Stimulated activated memory B cell treated with anti-CD40 and anti-IgM and Interleukin-4, amounts not matched to agents 10 μg/mL and 1 μg/mL and 100 μg/mL, for 72 hours (primary cell): ENCODE data around the gene ASXL2.

Experiments used
- ATAC-seq: fragments of 150-1000 bp; cut with Tn5 transposase; 2 replicates; pipeline ENCODE4 v1.10.0; 2021
- H3K27ac Mint-ChIP-seq: one replicate; pipeline ENCODE4 v1.8.0; 2022; ENCODE audit warnings: mild to moderate bottlenecking, mixed read lengths
- H3K27me3 Mint-ChIP-seq: one replicate; pipeline ENCODE4 v1.8.0; 2022; ENCODE audit warnings: mixed read lengths
- H3K36me3 Mint-ChIP-seq: one replicate; pipeline ENCODE4 v1.8.0; 2022; ENCODE audit warnings: mixed read lengths
- H3K4me1 Mint-ChIP-seq: one replicate; pipeline ENCODE4 v1.8.0; 2022; ENCODE audit warnings: mixed read lengths
- H3K4me3 Mint-ChIP-seq: one replicate; pipeline ENCODE4 v1.8.0; 2022; ENCODE audit warnings: mild to moderate bottlenecking, moderate library complexity, mixed read lengths
- H3K9me3 Mint-ChIP-seq: one replicate; pipeline ENCODE4 v1.8.0; 2022; ENCODE audit warnings: mixed read lengths

Gene ASXL2

GRCh38 chr2:25758348-25758747, 119.9 kb downstream of the ASXL2 start:
- Mint-ChIP-seq H3K9me3 (no peaks in the 10 kb centered on the region), H3K4me3 (no peak overlapping the region), H3K4me1 (no peaks in the 10 kb centered on the region), H3K36me3 (peaks cover 71% of the 10 kb centered on the region), H3K27me3 (no peaks in the 10 kb centered on the region), H3K27ac (no peak overlapping the region)
- ATAC-seq = no peak

DNA sequence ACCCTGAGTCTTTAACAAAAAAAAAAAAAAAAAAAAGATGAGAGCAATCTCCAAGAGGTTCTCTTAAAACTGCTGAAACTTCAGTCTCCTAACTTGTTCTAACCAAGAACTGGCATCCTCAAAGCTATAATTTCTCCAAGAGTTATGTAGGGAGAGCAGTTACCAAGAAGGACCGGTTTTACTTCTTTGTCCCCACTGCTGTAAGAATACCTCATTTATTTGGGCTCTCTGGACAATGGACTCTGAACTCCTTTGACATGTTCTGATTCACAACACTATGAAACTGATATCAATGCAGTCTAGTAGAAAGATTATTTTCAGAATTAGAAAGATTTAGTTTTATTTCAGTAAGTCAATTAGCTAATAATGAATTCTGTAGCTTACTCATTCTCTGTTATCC, 120.4 kb downstream of the ASXL2 start:
- no peak overlapping the region for H3K4me3 Mint-ChIP-seq
- peaks cover 71% of the 10 kb centered on the region for H3K36me3 Mint-ChIP-seq
- ATAC-seq = no peak
- H3K27me3 Mint-ChIP-seq = no peaks in the 10 kb centered on the region
- H3K9me3 Mint-ChIP-seq = no peaks in the 10 kb centered on the region
- no peaks in the 10 kb centered on the region for H3K4me1 Mint-ChIP-seq
- H3K27ac Mint-ChIP-seq = no peak overlapping the region

DNA sequence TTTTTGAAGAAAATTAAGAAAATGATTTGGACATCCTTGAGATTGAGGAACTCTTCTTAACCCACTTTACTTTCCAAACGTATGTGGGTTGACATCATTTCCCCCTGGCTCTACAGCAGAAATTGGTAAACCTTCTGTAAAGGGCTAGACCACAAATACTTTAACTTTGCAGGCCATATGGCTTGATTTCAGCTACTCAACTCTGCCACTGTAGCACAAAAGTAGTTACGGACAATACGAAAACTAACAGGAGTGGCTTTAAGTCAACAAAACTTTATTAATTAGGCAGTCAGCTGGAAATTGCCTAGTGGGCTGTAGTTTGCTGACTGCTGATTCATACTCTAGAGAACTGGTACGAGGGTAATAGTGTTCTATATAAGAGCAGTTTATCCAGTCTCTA, 121.8 kb downstream of the ASXL2 start:
- no peak overlapping the region for H3K4me3 Mint-ChIP-seq
- no peak for ATAC-seq
- no peaks in the 10 kb centered on the region for H3K27me3 Mint-ChIP-seq
- H3K9me3 Mint-ChIP-seq = no peaks in the 10 kb centered on the region
- no peaks in the 10 kb centered on the region for H3K4me1 Mint-ChIP-seq
- peaks cover 68% of the 10 kb centered on the region for H3K36me3 Mint-ChIP-seq
- no peak overlapping the region for H3K27ac Mint-ChIP-seq

GRCh38 chr2:25749676-25750075, 128.6 kb downstream of the ASXL2 start:
- Mint-ChIP-seq H3K27ac (no peak overlapping the region), H3K36me3 (peaks cover 49% of the 10 kb centered on the region)
- ATAC-seq = no peak

GRCh38 chr2:25744055-25744454, 134.2 kb downstream of the ASXL2 start:
- no peak for ATAC-seq
- Mint-ChIP-seq H3K27me3 (no peaks in the 10 kb centered on the region), H3K4me3 (no peak overlapping the region), H3K36me3 (peaks cover 50% of the 10 kb centered on the region), H3K27ac (peak overlapping the region; percentile 67), H3K9me3 (no peaks in the 10 kb centered on the region), H3K4me1 (peaks cover 25% of the 10 kb centered on the region)

More at GRCh38 chr2:25749676-25750075, 128.6 kb downstream of the ASXL2 start:
- Mint-ChIP-seq H3K4me3 (no peak overlapping the region), H3K27me3 (no peaks in the 10 kb centered on the region), H3K9me3 (no peaks in the 10 kb centered on the region), H3K4me1 (peaks cover 2% of the 10 kb centered on the region)

- H3K27me3 Mint-ChIP-seq = no peaks in the 10 kb centered on the region
- peak; percentile 75 for ATAC-seq
- peak overlapping the region; percentile 67 for H3K27ac Mint-ChIP-seq
- peaks cover 50% of the 10 kb centered on the region for H3K36me3 Mint-ChIP-seq
- H3K4me1 Mint-ChIP-seq = peaks cover 25% of the 10 kb centered on the region
- H3K4me3 Mint-ChIP-seq = peak overlapping the region; percentile 7
- H3K9me3 Mint-ChIP-seq = no peaks in the 10 kb centered on the region
Observed at GRCh38 chr2:25743132-25743830, 135.0 kb downstream of the ASXL2 start.

DNA sequence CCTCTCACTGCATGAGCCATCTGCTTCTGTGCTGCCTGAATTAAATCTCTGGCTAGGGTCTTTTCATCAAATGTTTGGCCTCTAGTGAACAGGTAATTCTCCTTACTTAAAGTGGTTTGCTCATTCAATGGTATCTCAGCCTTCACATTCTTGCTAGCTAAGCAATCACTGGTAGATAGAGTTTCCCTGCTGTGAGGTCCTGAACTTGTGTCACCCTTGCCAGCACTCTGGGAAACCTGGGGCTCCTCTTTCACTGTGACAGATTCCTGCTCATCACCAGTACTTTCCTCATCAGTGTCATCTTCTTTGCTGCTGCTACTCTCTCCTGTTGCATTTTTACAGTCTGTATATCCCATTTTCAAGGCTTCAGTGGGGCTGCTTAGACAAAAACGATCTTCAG, 135.8 kb downstream of the ASXL2 start:
- H3K27ac Mint-ChIP-seq = peak overlapping the region; percentile 67
- no peaks in the 10 kb centered on the region for H3K9me3 Mint-ChIP-seq
- H3K4me1 Mint-ChIP-seq = peaks cover 25% of the 10 kb centered on the region
- ATAC-seq = no peak
- no peaks in the 10 kb centered on the region for H3K27me3 Mint-ChIP-seq
- H3K36me3 Mint-ChIP-seq = peaks cover 43% of the 10 kb centered on the region
- H3K4me3 Mint-ChIP-seq = no peak overlapping the region

- no peak for ATAC-seq
- no peak overlapping the region for H3K4me3 Mint-ChIP-seq
- H3K9me3 Mint-ChIP-seq = no peaks in the 10 kb centered on the region
- peaks cover 25% of the 10 kb centered on the region for H3K4me1 Mint-ChIP-seq
- no peak overlapping the region for H3K27ac Mint-ChIP-seq
- H3K36me3 Mint-ChIP-seq = peaks cover 37% of the 10 kb centered on the region
- H3K27me3 Mint-ChIP-seq = no peaks in the 10 kb centered on the region
Observed at GRCh38 chr2:25740810-25741381, 137.4 kb downstream of the ASXL2 start.

DNA sequence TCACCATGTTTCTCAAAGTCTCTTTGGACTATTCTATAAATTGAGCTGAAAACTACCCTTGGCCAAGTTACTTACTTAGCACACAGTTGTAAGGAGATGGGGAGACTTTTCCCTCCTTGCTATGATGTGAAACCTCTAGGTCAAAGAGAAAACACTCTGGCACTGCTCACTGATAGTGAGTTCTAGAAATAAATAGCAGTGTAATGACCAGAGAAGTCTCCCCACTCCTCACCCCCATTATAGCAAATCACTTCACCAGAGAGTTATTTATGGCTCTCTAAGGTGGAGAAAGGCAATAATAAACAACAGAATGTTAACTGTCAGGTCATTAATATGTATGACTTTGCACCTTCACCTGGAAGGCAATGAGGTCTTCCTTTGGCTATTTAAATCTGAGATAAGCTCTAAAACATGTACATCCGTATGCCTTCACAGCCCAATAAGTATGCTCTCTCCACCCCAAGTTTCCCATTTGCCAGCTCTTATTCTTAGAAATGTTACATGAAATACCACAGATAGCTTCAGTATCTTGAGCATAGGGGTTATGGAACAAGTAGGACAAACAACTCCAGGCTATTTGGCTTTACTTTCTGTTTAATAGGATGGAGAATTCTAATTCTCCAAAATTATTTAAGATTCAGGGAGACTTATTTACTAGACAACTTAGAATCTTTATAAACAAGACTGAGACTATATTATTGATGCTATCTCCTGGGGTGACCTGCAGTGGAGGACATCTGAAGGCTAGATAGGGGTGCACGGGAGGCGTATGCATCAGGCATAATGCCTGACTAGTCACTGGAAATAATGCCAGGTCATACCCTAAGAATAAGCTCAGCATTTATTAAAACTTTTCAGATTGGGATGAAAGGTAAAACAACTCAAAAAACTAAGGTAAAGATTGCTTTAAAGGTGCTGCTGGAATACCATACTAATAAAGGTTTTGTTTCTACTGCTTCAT, 139.6 kb downstream of the ASXL2 start:
- Mint-ChIP-seq H3K4me1 (peaks cover 13% of the 10 kb centered on the region), H3K27ac (no peak overlapping the region)

GRCh38 chr2:25736899-25737515, 141.3 kb downstream of the ASXL2 start:
- no peak overlapping the region for H3K27ac Mint-ChIP-seq
- H3K4me3 Mint-ChIP-seq = no peak overlapping the region
- H3K4me1 Mint-ChIP-seq = no peaks in the 10 kb centered on the region

More for the DNA sequence above, 139.6 kb downstream of the ASXL2 start:
- no peak for ATAC-seq
- Mint-ChIP-seq H3K4me3 (no peak overlapping the region), H3K9me3 (no peaks in the 10 kb centered on the region), H3K36me3 (peaks cover 37% of the 10 kb centered on the region), H3K27me3 (no peaks in the 10 kb centered on the region)

DNA sequence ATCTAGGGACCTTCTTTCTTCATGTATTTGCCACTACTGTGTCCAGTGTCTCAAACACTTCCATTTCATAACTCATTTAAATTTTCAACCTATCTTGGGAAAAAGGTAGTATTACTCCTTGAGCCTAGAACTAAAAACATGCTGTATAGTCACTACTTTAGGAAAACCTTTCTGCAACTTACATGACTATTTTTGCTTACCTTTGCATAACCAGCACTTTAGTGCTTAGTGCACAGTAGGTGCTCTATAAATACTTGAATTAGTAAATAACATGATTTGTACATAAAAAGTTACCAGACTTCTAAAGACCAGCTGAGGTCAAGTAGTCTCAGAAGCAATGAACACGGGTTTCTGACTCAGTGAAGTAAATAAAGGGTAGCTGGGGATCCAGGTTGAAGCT, 142.5 kb downstream of the ASXL2 start:
- H3K9me3 Mint-ChIP-seq = no peaks in the 10 kb centered on the region
- no peaks in the 10 kb centered on the region for H3K27me3 Mint-ChIP-seq
- H3K36me3 Mint-ChIP-seq = peaks cover 13% of the 10 kb centered on the region
- no peaks in the 10 kb centered on the region for H3K4me1 Mint-ChIP-seq
- no peak for ATAC-seq
- no peak overlapping the region for H3K4me3 Mint-ChIP-seq
- H3K27ac Mint-ChIP-seq = no peak overlapping the region

More at GRCh38 chr2:25736899-25737515, 141.3 kb downstream of the ASXL2 start:
- H3K9me3 Mint-ChIP-seq = no peaks in the 10 kb centered on the region
- no peak for ATAC-seq
- no peaks in the 10 kb centered on the region for H3K27me3 Mint-ChIP-seq
- peaks cover 20% of the 10 kb centered on the region for H3K36me3 Mint-ChIP-seq

DNA sequence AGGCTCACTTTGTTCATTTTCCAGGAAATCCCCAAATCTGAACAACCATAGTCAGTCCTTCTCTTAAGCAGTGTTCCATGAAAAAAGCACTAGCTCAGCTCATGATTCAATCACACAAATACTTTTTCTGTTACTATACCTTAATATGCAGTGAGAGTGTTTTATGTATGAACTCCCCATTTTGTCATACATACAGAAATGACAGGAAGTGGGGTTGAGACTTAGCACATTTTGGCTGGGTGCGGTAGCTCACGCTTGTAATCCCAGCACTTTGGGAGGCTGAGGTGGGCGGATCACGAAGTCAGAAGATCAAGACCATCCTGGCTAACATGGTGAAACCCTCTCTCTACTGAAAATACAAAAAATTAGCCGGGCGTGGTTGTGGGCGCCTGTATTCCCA, 149.7 kb downstream of the ASXL2 start:
- Mint-ChIP-seq H3K4me1 (no peaks in the 10 kb centered on the region), H3K9me3 (peaks cover 3% of the 10 kb centered on the region), H3K27ac (no peak overlapping the region), H3K36me3 (no peaks in the 10 kb centered on the region), H3K27me3 (peaks cover 12% of the 10 kb centered on the region), H3K4me3 (no peak overlapping the region)
- no peak for ATAC-seq

DNA sequence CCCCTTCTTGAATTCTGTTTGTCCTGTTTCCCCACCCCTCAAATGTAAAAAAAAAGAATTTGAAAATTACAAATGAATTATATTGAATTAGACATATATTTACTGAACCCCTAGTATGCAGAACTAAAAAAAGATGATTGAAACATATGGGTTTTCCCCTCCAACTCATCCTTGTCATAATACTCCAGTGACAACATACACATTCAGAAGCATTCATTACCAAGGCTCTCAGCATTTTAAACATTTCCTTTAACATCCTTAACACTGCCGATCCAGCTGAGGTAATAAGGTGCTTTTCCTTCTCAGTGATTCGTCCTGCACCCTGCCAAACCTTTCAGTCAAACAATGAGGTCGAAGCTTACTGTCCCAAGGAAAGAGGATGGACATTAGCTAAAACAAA, 151.8 kb downstream of the ASXL2 start:
- Mint-ChIP-seq H3K4me3 (no peak overlapping the region), H3K9me3 (peaks cover 3% of the 10 kb centered on the region), H3K27ac (no peak overlapping the region), H3K4me1 (no peaks in the 10 kb centered on the region), H3K36me3 (no peaks in the 10 kb centered on the region), H3K27me3 (peaks cover 12% of the 10 kb centered on the region)
- no peak for ATAC-seq

GRCh38 chr2:25725877-25726276, 152.4 kb downstream of the ASXL2 start:
- peaks cover 3% of the 10 kb centered on the region for H3K9me3 Mint-ChIP-seq
- H3K4me3 Mint-ChIP-seq = no peak overlapping the region
- no peak overlapping the region for H3K27ac Mint-ChIP-seq
- H3K27me3 Mint-ChIP-seq = peaks cover 12% of the 10 kb centered on the region
- H3K36me3 Mint-ChIP-seq = no peaks in the 10 kb centered on the region
- ATAC-seq = no peak
- H3K4me1 Mint-ChIP-seq = no peaks in the 10 kb centered on the region

DNA sequence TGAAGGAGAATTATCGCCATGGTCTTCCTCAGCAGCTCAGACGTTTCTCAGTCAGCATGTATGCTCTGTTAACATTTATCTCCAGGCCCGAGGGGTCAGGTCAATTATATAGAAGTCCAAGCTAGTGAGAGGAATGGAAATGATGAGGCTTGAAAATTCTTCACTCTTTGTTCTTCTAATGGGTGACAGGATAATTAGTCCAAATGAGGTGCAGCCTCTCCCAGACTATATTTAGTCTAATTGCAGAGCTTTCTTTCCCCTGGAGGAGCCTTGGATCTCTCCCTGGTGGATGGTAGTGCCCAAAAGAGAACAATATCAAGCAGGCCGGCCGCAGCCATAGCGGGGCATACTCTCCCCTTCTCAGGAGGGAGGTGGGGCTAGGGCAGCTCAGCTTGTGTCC, 153.5 kb downstream of the ASXL2 start:
- H3K36me3 Mint-ChIP-seq = no peaks in the 10 kb centered on the region
- ATAC-seq = no peak
- H3K27ac Mint-ChIP-seq = no peak overlapping the region
- H3K4me1 Mint-ChIP-seq = no peaks in the 10 kb centered on the region
- peaks cover 3% of the 10 kb centered on the region for H3K9me3 Mint-ChIP-seq
- no peak overlapping the region for H3K4me3 Mint-ChIP-seq
- peaks cover 16% of the 10 kb centered on the region for H3K27me3 Mint-ChIP-seq
